Measurements from ENCODE around the gene GNG2.

GNG2 gene

DNA sequence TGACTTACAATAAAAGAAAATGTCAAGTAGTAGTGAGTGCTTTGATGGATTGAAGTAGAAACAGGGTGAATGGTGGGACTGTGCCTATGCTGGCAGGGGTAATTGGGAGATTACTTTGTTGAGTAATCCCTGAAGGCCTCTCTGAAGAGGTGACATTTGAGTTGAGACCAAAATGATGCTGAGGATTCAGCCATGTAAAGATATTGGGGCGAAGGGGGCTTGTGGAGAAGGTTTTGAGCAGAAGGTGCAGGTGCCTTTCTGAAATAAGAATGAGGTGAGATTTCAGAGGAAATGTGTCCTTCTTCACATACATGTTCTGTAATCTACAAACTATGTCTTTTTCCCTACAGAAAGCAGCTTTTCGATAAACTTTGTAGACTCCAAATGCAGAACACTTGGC lies 8.0 kb downstream of the GNG2 start:
- H3K27ac ChIP-seq (ENCODE audit: low read depth, low read length) = no peak overlapping the region
- H4K8ac ChIP-seq (ENCODE audit: low read depth, low read length) = no peak overlapping the region

DNA sequence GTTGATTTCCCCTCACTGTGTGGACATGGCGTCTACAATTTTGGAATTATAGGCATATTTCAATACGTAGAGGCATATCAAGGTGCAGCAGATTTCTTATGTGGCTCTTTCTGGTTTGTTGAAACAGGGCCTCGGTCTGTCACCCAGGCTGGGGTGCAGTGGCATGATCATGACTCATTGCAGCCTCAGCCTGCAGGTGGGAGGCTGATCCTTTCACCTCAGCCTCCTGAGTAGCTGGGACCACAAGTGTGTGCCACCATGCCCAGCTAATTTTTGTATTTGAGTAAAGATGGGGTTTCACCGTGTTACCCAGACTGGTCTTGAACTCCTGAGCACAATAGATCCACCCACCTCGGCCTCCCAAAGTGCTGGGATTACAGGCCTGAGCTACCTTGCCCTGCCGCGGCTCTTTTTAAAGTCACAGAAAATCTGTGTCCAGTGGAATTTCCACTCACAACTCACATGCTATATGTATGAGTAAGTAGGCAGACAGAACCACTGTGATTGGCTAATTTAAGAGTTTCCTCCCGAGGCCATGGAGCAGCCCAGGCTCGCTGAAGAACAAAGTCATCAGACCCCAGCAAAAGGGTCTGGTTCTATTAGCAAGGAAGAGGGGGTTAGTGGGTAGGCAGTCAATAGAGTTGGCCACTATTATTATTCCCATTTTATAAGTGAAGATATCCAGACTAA lies 9.1 kb downstream of the GNG2 start:
- H3K4me2 ChIP-seq (ENCODE audit: low read length) = no peak overlapping the region
- no peak overlapping the region for H3K23ac ChIP-seq (ENCODE audit: low read length)
- H3K27me3 ChIP-seq (ENCODE audit: insufficient read depth, low read length) = no peaks in the 10 kb centered on the region
- no peak overlapping the region for H3K14ac ChIP-seq (ENCODE audit: low read length)
- H3K9ac ChIP-seq (ENCODE audit: low read length) = no peak overlapping the region
- no peaks in the 10 kb centered on the region for H3K9me3 ChIP-seq (ENCODE audit: insufficient read depth, low read depth, low read length)
- H3K36me3 ChIP-seq (ENCODE audit: control insufficient read depth in 1 of 2, insufficient read depth in 2 of 2, low read length in 2 of 2) = no peaks in the 10 kb centered on the region
- H4K8ac ChIP-seq (ENCODE audit: low read depth, low read length) = no peak overlapping the region
- no peak overlapping the region for H4K91ac ChIP-seq (ENCODE audit: low read depth, low read length)
- no peak overlapping the region for H3K4ac ChIP-seq (ENCODE audit: low read depth, low read length)
- H3K79me2 ChIP-seq (ENCODE audit: control insufficient read depth, insufficient read depth, low read length, poor library complexity) = no peaks in the 10 kb centered on the region
- DNase-seq = no peak
- no peak overlapping the region for H3K4me3 ChIP-seq (ENCODE audit: low read depth, low read length)
- no CpG with 5 or more reads among the region's 9 CpGs for WGBS (ENCODE audit: extremely low coverage, insufficient coverage, insufficient read length)
- H2AFZ ChIP-seq (ENCODE audit: insufficient read depth, low read length, poor library complexity) = no peak overlapping the region
- H2BK5ac ChIP-seq (ENCODE audit: low read depth, low read length, poor library complexity) = no peak overlapping the region
- H3K27ac ChIP-seq (ENCODE audit: low read depth, low read length) = no peak overlapping the region
- no peak overlapping the region for H2BK120ac ChIP-seq (ENCODE audit: insufficient read depth, low read length, poor library complexity)
- H3K4me1 ChIP-seq (ENCODE audit: control insufficient read depth in 1 of 2, insufficient read depth in 2 of 2, low read length in 2 of 2) = no peaks in the 10 kb centered on the region
- H2AK5ac ChIP-seq (ENCODE audit: low read length) = no peak overlapping the region
- no peak overlapping the region for H4K12ac ChIP-seq (ENCODE audit: low read depth, low read length)
- H3K79me1 ChIP-seq (ENCODE audit: low read length) = no peaks in the 10 kb centered on the region
- H2BK12ac ChIP-seq (ENCODE audit: low read length) = no peak overlapping the region
- no peak overlapping the region for H3K18ac ChIP-seq (ENCODE audit: low read length)

More for the DNA sequence above, 8.0 kb downstream of the GNG2 start:
- H3K14ac ChIP-seq (ENCODE audit: low read length) = no peak overlapping the region
- H4K12ac ChIP-seq (ENCODE audit: low read depth, low read length) = no peak overlapping the region
- no peaks in the 10 kb centered on the region for H3K9me3 ChIP-seq (ENCODE audit: insufficient read depth, low read depth, low read length)
- H2BK12ac ChIP-seq (ENCODE audit: low read length) = no peak overlapping the region
- no peaks in the 10 kb centered on the region for H3K36me3 ChIP-seq (ENCODE audit: control insufficient read depth in 1 of 2, insufficient read depth in 2 of 2, low read length in 2 of 2)
- H3K18ac ChIP-seq (ENCODE audit: low read length) = no peak overlapping the region
- no peak overlapping the region for H3K23ac ChIP-seq (ENCODE audit: low read length)
- H2AFZ ChIP-seq (ENCODE audit: insufficient read depth, low read length, poor library complexity) = no peak overlapping the region
- no peak overlapping the region for H3K4me2 ChIP-seq (ENCODE audit: low read length)
- no peaks in the 10 kb centered on the region for H3K27me3 ChIP-seq (ENCODE audit: insufficient read depth, low read length)
- no peak overlapping the region for H3K4me3 ChIP-seq (ENCODE audit: low read depth, low read length)
- H2BK120ac ChIP-seq (ENCODE audit: insufficient read depth, low read length, poor library complexity) = no peak overlapping the region
- no peak overlapping the region for H3K4ac ChIP-seq (ENCODE audit: low read depth, low read length)
- no peaks in the 10 kb centered on the region for H3K79me2 ChIP-seq (ENCODE audit: control insufficient read depth, insufficient read depth, low read length, poor library complexity)
- DNase-seq = no peak
- H2BK5ac ChIP-seq (ENCODE audit: low read depth, low read length, poor library complexity) = no peak overlapping the region
- no peak overlapping the region for H2AK5ac ChIP-seq (ENCODE audit: low read length)
- no peak overlapping the region for H3K9ac ChIP-seq (ENCODE audit: low read length)
- no peak overlapping the region for H4K91ac ChIP-seq (ENCODE audit: low read depth, low read length)
- no peaks in the 10 kb centered on the region for H3K79me1 ChIP-seq (ENCODE audit: low read length)
- no peaks in the 10 kb centered on the region for H3K4me1 ChIP-seq (ENCODE audit: control insufficient read depth in 1 of 2, insufficient read depth in 2 of 2, low read length in 2 of 2)
- no CpG with 5 or more reads among the region's 2 CpGs for WGBS (ENCODE audit: extremely low coverage, insufficient coverage, insufficient read length)

DNA sequence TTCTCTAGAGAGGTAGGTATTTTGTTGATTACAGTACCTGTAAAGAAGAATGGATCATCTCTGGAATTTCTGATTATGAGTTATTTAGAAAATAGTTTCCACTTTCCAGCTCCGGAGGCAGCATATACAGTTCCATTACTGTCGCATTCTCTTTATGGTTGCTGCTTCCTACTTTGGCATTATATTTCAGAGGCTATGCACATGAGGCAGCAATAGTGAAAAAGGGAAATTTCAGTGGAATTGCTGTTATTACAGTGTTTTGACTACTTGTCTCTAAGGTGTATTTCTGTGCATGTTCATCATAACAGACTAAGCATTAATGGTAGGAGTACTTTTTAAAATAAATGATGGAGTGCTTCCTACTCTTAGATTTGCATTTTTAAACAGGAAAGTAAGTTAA lies 10.2 kb downstream of the GNG2 start:
- Histone ChIP-seq H2AK5ac (ENCODE audit: low read length) (no peak overlapping the region), H3K4ac (ENCODE audit: low read depth, low read length) (no peak overlapping the region), H3K4me3 (ENCODE audit: low read depth, low read length) (no peak overlapping the region), H2BK5ac (ENCODE audit: low read depth, low read length, poor library complexity) (no peak overlapping the region), H3K4me1 (ENCODE audit: control insufficient read depth in 1 of 2, insufficient read depth in 2 of 2, low read length in 2 of 2) (no peaks in the 10 kb centered on the region), H4K91ac (ENCODE audit: low read depth, low read length) (no peak overlapping the region), H4K12ac (ENCODE audit: low read depth, low read length) (no peak overlapping the region), H2BK12ac (ENCODE audit: low read length) (no peak overlapping the region), H3K9ac (ENCODE audit: low read length) (no peak overlapping the region), H3K27me3 (ENCODE audit: insufficient read depth, low read length) (no peaks in the 10 kb centered on the region), H3K79me2 (ENCODE audit: control insufficient read depth, insufficient read depth, low read length, poor library complexity) (no peaks in the 10 kb centered on the region), H3K27ac (ENCODE audit: low read depth, low read length) (no peak overlapping the region), H3K4me2 (ENCODE audit: low read length) (no peak overlapping the region), H2BK120ac (ENCODE audit: insufficient read depth, low read length, poor library complexity) (no peak overlapping the region), H3K23ac (ENCODE audit: low read length) (no peak overlapping the region), H2AFZ (ENCODE audit: insufficient read depth, low read length, poor library complexity) (no peak overlapping the region), H3K18ac (ENCODE audit: low read length) (no peak overlapping the region), H3K9me3 (ENCODE audit: insufficient read depth, low read depth, low read length) (no peaks in the 10 kb centered on the region), H3K79me1 (ENCODE audit: low read length) (no peaks in the 10 kb centered on the region), H3K36me3 (ENCODE audit: control insufficient read depth in 1 of 2, insufficient read depth in 2 of 2, low read length in 2 of 2) (no peaks in the 10 kb centered on the region), H4K8ac (ENCODE audit: low read depth, low read length) (no peak overlapping the region), H3K14ac (ENCODE audit: low read length) (no peak overlapping the region)
- DNase-seq = no peak
- no CpG with 5 or more reads among the region's 2 CpGs for WGBS (ENCODE audit: extremely low coverage, insufficient coverage, insufficient read length)

DNA sequence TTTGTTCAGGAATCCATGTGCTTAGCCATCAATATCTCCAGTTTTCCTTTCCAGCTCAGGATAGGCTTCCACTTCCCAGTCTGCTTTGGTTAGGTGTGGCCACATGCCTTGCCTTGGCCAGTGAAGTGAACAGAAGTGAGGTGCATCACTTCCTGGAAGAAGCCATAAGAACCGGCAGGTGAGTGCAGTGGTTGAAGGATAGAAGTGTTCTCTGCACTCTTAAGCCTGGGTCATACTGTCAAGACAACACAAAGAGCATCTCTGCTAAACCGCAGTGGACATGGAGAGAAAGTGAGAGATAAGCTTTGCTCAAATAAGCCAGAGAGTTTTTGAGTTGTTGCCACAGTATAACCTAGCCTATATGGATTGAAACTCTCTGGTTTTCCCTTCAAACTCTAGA lies 11.4 kb downstream of the GNG2 start:
- no peak for DNase-seq
- H3K27ac ChIP-seq (ENCODE audit: low read depth, low read length) = no peak overlapping the region
- no peak overlapping the region for H2BK5ac ChIP-seq (ENCODE audit: low read depth, low read length, poor library complexity)
- no peak overlapping the region for H3K18ac ChIP-seq (ENCODE audit: low read length)
- H3K27me3 ChIP-seq (ENCODE audit: insufficient read depth, low read length) = no peaks in the 10 kb centered on the region
- no peaks in the 10 kb centered on the region for H3K36me3 ChIP-seq (ENCODE audit: control insufficient read depth in 1 of 2, insufficient read depth in 2 of 2, low read length in 2 of 2)
- no peaks in the 10 kb centered on the region for H3K79me2 ChIP-seq (ENCODE audit: control insufficient read depth, insufficient read depth, low read length, poor library complexity)
- no peak overlapping the region for H2BK12ac ChIP-seq (ENCODE audit: low read length)
- WGBS (ENCODE audit: extremely low coverage, insufficient coverage, insufficient read length) = no CpG with 5 or more reads among the region's 2 CpGs
- H3K4me3 ChIP-seq (ENCODE audit: low read depth, low read length) = no peak overlapping the region
- no peak overlapping the region for H4K12ac ChIP-seq (ENCODE audit: low read depth, low read length)
- no peak overlapping the region for H3K4ac ChIP-seq (ENCODE audit: low read depth, low read length)
- H3K23ac ChIP-seq (ENCODE audit: low read length) = no peak overlapping the region
- no peak overlapping the region for H3K14ac ChIP-seq (ENCODE audit: low read length)
- H2BK120ac ChIP-seq (ENCODE audit: insufficient read depth, low read length, poor library complexity) = no peak overlapping the region
- no peak overlapping the region for H3K9ac ChIP-seq (ENCODE audit: low read length)
- H3K4me2 ChIP-seq (ENCODE audit: low read length) = no peak overlapping the region
- H4K91ac ChIP-seq (ENCODE audit: low read depth, low read length) = no peak overlapping the region
- H4K8ac ChIP-seq (ENCODE audit: low read depth, low read length) = no peak overlapping the region
- H3K79me1 ChIP-seq (ENCODE audit: low read length) = no peaks in the 10 kb centered on the region
- no peak overlapping the region for H2AFZ ChIP-seq (ENCODE audit: insufficient read depth, low read length, poor library complexity)
- H3K9me3 ChIP-seq (ENCODE audit: insufficient read depth, low read depth, low read length) = no peaks in the 10 kb centered on the region
- H3K4me1 ChIP-seq (ENCODE audit: control insufficient read depth in 1 of 2, insufficient read depth in 2 of 2, low read length in 2 of 2) = no peaks in the 10 kb centered on the region
- H2AK5ac ChIP-seq (ENCODE audit: low read length) = no peak overlapping the region

All from trophoblast cell (in vitro differentiated cells and primary cell).